Loucy (cell line): ENCODE measurements around the gene CHCHD6.

Source experiments
- H2AFZ ChIP-seq: fragments of 200-600 bp; sonication (generic); 2 replicates; pipeline ENCODE4 v1.6.0; 2016; ENCODE audit warnings: antibody characterized with exemption, mild to moderate bottlenecking, low read length, moderate library complexity
- H3F3A ChIP-seq: fragments of 200-600 bp; 2 replicates; pipeline ENCODE4 v1.6.0; 2016; ENCODE audit warnings: antibody characterized with exemption, low read depth, mild to moderate bottlenecking
- H3K27me3 ChIP-seq: fragments of 200-600 bp; sonication (generic); 2 replicates; pipeline ENCODE4 v1.6.1; 2014; ENCODE audit warnings: low read length, mild to moderate bottlenecking; ENCODE audit not compliant: insufficient read depth, poor library complexity, severe bottlenecking
- H3K36me3 ChIP-seq: fragments of 200-600 bp; sonication (generic); 2 replicates; pipeline ENCODE4 v1.6.1; 2016; ENCODE audit warnings: low read length; ENCODE audit not compliant: insufficient read depth
- H3K4me1 ChIP-seq: fragments of 200-600 bp; sonication (generic); 2 replicates; pipeline ENCODE4 v1.5.1; 2014; ENCODE audit warnings: low read length, mild to moderate bottlenecking; ENCODE audit not compliant: insufficient read depth, poor library complexity, severe bottlenecking
- H3K4me2 ChIP-seq: fragments of 200-600 bp; sonication (generic); 2 replicates; pipeline ENCODE4 v1.6.0; 2014; ENCODE audit warnings: antibody characterized with exemption, low read length, low read depth, mild to moderate bottlenecking; ENCODE audit not compliant: poor library complexity, severe bottlenecking
- H3K4me3 ChIP-seq: fragments of 200-600 bp; sonication (generic); 2 replicates; pipeline ENCODE4 v1.5.1; 2014; ENCODE audit warnings: low read length, mild to moderate bottlenecking, mixed read lengths; ENCODE audit not compliant: poor library complexity, severe bottlenecking
- H3K79me2 ChIP-seq: fragments of 200-600 bp; sonication (generic); 2 replicates; pipeline ENCODE4 v1.6.1; 2014; ENCODE audit warnings: low read length; ENCODE audit not compliant: insufficient read depth
- H3K9ac ChIP-seq: fragments of 200-600 bp; sonication (generic); 2 replicates; pipeline ENCODE4 v1.6.0; 2014; ENCODE audit warnings: mild to moderate bottlenecking, low read depth, low read length, moderate library complexity; ENCODE audit not compliant: poor library complexity, severe bottlenecking
- H3K9me2 ChIP-seq: fragments of 200-600 bp; sonication (generic); replicated peaks from 2 replicates; pipeline ENCODE4 v1.6.1; 2016; ENCODE audit warnings: low read depth, low read length, mixed read lengths
- H3K9me3 ChIP-seq: fragments of 200-600 bp; sonication (generic); 2 replicates; pipeline ENCODE4 v1.6.1; 2014; ENCODE audit warnings: mild to moderate bottlenecking, antibody characterized with exemption, low read length, low read depth; ENCODE audit not compliant: insufficient read depth
- H4K20me1 ChIP-seq: fragments of 200-600 bp; sonication (generic); 2 replicates; pipeline ENCODE4 v1.6.0; 2014; ENCODE audit warnings: antibody characterized with exemption, low read length, mild to moderate bottlenecking; ENCODE audit not compliant: insufficient read depth, poor library complexity, severe bottlenecking
- EZH2phosphoT487 ChIP-seq: fragments of 200-600 bp; IDR thresholded peaks from 2 replicates; pipeline ENCODE4 v1.6.1; 2018; ENCODE audit warnings: antibody characterized with exemption, mild to moderate bottlenecking, moderate library complexity, borderline replicate concordance
- TF ChIP-seq, protein P1 (sequence below): fragments of 200-600 bp; sonication (generic); conservative IDR thresholded peaks from 2 replicates; pipeline ENCODE4 v1.5.1; 2014; ENCODE audit warnings: mild to moderate bottlenecking, antibody characterized with exemption, low read length

Gene CHCHD6

DNA sequence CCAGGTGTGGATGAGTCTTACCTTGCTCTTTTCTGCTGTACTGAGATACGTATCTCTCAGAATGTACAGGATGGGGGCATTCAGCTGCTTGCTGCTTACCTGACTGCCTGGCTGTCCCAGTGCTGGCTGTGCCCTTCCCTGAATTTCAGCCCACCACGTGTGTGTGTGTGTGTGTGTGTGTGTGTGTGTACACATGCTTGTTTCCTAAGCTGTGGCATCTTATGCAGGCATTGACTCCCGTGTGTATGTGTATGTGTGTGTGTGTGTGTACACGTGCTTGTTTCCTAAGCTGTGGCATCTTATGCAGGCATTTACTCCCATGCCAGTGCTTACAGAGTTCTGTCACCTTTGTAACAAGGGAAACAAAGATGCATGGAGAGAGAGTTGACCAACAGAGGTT lies 218.4 kb downstream of the CHCHD6 start:
- Histone ChIP-seq H3K27me3 (peaks cover 10% of the 10 kb centered on the region), H3K9ac (no peak overlapping the region), H4K20me1 (no peaks in the 10 kb centered on the region), H3K79me2 (no peaks in the 10 kb centered on the region), H3K4me2 (no peak overlapping the region), H3K4me1 (no peaks in the 10 kb centered on the region), H3K9me3 (no peaks in the 10 kb centered on the region), H3K36me3 (no peaks in the 10 kb centered on the region), H3K4me3 (no peak overlapping the region), H3F3A (no peaks in the 10 kb centered on the region), H2AFZ (no peak overlapping the region), H3K9me2 (no peaks in the 10 kb centered on the region)
- TF ChIP-seq EZH2phosphoT487: no peak
- TF ChIP-seq, protein P1, sequence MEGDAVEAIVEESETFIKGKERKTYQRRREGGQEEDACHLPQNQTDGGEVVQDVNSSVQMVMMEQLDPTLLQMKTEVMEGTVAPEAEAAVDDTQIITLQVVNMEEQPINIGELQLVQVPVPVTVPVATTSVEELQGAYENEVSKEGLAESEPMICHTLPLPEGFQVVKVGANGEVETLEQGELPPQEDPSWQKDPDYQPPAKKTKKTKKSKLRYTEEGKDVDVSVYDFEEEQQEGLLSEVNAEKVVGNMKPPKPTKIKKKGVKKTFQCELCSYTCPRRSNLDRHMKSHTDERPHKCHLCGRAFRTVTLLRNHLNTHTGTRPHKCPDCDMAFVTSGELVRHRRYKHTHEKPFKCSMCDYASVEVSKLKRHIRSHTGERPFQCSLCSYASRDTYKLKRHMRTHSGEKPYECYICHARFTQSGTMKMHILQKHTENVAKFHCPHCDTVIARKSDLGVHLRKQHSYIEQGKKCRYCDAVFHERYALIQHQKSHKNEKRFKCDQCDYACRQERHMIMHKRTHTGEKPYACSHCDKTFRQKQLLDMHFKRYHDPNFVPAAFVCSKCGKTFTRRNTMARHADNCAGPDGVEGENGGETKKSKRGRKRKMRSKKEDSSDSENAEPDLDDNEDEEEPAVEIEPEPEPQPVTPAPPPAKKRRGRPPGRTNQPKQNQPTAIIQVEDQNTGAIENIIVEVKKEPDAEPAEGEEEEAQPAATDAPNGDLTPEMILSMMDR: no peak

DNA sequence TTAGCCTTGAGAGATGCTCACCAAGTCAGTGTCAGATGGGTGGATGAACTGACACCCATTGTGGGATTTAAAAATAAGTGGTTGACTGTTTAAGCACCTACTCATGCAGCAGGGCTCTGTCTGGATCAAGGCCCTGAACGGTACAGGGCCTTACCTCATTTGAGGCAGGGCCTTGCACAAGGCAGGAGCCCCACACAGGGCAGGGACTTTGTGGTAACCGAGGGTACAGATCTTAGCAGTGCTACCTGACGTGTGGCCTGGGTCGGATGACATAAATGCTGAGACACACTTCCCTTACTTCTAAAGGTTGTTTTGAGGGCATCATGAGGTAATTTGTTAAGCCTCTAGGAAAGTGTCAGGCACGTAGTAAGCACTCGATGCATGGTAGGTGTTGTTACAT lies 219.4 kb downstream of the CHCHD6 start:
- Histone ChIP-seq H3K79me2 (no peaks in the 10 kb centered on the region), H3K9me2 (no peaks in the 10 kb centered on the region), H4K20me1 (no peaks in the 10 kb centered on the region), H2AFZ (no peak overlapping the region), H3K27me3 (peaks cover 5% of the 10 kb centered on the region), H3K9ac (no peak overlapping the region), H3F3A (no peaks in the 10 kb centered on the region), H3K4me3 (no peak overlapping the region), H3K4me2 (no peak overlapping the region), H3K4me1 (no peaks in the 10 kb centered on the region), H3K9me3 (no peaks in the 10 kb centered on the region), H3K36me3 (no peaks in the 10 kb centered on the region)
- TF ChIP-seq EZH2phosphoT487: no peak

- no peak for TF ChIP-seq EZH2phosphoT487
- H3K9me3 ChIP-seq: no peaks in the 10 kb centered on the region
- H4K20me1 ChIP-seq: no peaks in the 10 kb centered on the region
- no peak overlapping the region for H3K4me2 ChIP-seq
- peaks cover under 1% of the 10 kb centered on the region for H3K27me3 ChIP-seq
- no peaks in the 10 kb centered on the region for H3K9me2 ChIP-seq
- no peaks in the 10 kb centered on the region for H3K79me2 ChIP-seq
- H3K4me3 ChIP-seq: no peak overlapping the region
- no peak overlapping the region for H2AFZ ChIP-seq
- no peaks in the 10 kb centered on the region for H3K36me3 ChIP-seq
- no peak overlapping the region for H3K9ac ChIP-seq
- H3F3A ChIP-seq: no peaks in the 10 kb centered on the region
- H3K4me1 ChIP-seq: no peaks in the 10 kb centered on the region
Observed at GRCh38 chr3:126923895-126924294, 219.9 kb downstream of the CHCHD6 start.

DNA sequence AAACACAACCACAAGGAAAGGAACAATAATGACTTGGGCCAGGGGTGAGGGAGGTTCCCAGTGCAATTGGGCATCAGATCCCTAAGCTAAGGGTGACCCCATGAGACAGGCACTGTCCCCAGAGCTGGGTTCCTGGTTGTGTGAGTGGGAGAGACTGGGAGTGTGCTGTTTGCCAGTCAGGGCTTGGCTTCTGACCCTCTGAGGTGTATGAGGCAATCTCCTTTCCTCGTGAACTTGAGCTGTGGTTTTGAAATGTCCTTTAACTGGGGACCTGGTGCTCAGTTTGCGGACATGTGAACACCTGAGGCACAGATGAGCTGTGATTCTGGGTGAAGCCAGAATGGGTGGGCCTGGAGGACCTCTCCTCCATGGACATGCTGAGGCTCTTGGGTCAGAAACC lies 220.4 kb downstream of the CHCHD6 start:
- Histone ChIP-seq H4K20me1 (no peaks in the 10 kb centered on the region), H3K79me2 (no peaks in the 10 kb centered on the region), H3K36me3 (no peaks in the 10 kb centered on the region), H3K4me3 (no peak overlapping the region), H3K4me2 (no peak overlapping the region), H3K27me3 (no peaks in the 10 kb centered on the region), H3K9me2 (no peaks in the 10 kb centered on the region), H3K9ac (no peak overlapping the region), H3K4me1 (no peaks in the 10 kb centered on the region), H3F3A (no peaks in the 10 kb centered on the region), H2AFZ (no peak overlapping the region), H3K9me3 (no peaks in the 10 kb centered on the region)
- TF ChIP-seq, protein P1: no peak
- no peak for TF ChIP-seq EZH2phosphoT487
